ENCODE measurements around the gene TSPAN5.

Gene TSPAN5

DNA sequence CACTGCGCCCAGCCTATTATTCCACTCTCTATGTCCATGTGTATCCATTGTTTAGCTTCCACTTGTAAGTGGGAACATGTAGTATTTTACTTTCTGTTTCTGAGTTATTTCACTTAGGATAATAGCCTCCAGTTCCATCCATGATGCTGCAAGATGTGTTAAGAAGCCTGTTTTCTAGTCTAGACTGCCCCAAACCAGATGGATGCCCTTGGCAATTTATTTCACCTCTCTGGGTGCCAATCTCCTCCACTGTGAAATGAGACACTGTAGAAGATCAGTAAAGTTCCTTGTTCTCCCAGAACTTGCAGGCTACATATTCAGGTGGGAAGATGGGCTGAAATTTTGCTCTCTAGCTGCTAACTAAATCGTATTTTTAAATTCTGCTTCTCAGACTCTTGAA is 72.8 kb downstream of the TSPAN5 start:
- DNase-seq (ENCODE audit: low read depth): no peak

DNA sequence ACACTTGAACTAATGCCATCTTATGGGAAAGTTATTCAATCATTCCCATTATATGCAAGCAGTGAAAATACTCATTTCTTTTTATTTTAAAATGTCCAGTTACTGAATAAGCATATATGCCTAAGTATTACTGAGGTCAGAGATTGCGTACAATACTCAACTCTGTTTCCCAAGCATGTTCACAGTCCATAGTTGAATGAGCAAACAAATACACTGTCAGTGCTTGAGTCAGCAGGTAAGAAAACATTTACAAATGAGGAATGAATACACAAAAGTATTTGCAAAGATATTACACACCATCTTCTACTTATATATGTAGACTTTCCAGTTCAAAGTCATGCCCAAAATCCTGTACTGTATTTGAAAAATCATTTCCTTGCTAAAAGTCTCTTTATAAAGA is 74.1 kb downstream of the TSPAN5 start:
- DNase-seq (ENCODE audit: low read depth): no peak

DNA sequence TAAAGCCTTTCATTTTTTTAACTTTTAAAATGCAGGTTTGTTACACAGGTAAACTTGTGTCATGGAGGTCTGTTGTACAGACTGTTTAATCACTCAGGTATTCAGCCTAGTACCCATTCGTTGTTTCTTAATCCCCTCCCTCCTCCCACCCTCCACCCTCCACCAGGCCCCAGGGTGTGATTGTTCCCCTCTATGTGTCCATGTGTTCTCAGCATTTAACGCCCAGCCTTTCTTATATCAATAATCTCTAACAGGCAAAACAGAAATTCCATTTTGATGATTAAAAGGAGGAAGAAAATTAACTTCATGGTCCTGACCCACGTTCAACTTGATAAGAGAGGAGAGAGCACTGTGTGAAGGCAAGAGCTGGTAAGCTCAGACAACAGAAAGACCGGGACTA is 75.1 kb downstream of the TSPAN5 start:
- DNase-seq (ENCODE audit: low read depth): no peak

DNA sequence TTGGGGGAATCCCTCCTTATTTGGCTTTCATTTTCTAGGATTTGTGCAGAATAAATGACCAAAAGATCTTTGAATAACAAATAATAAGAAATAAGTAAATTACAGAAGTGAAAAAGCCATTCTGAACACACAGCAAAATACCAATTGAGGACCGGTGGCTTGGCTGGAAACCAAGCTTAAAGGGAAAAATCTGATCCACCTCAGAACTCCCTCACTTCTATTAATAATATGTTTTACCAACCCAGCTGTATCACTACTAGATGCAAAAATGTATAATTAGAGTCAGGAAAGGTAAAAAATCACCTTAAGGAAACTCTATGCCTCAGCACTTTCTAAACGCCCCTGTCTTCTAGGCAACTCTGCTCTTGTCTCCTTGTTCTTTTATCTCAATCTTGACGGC is 77.3 kb downstream of the TSPAN5 start:
- DNase-seq (ENCODE audit: low read depth): no peak

DNA sequence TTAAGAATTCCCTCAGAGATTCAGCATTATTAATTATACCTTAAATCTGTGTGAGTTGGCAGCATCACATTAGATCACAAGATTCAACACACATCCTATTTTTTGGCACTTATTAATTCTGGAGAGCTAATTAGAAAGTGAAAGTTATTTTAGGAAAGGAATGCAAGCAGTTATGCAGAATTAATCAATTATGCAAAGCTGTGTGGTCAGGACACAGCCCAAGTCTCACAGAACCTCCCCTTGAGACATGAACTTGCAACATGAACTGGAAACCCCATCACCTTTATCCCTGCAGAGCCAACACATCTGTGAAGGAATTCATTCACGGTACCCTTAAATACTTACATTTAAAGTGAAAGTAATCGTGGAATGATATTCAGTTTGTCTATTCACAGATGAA is 80.5 kb downstream of the TSPAN5 start:
- DNase-seq (ENCODE audit: low read depth): no peak

GRCh38 chr4:98574816-98575215 is 83.6 kb downstream of the TSPAN5 start:
- no peak for DNase-seq (ENCODE audit: low read depth)

DNA sequence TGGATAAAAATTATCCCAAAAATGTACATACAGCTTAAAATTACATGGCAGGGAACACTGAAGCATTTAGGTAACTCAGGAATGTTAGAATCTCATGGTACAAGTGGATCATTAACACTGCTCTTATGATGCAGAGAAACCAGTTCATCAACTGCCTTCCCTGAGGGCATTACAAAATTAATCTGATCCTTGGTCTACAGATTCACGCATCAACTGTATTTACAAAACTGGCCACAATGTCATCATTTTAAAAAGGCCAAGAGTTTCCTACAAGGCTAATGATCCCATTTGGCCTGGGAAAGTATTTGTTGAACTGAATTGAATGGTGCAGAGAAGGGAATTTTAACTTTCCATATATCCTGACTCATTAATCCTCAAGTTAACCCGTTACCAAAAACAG is 84.6 kb downstream of the TSPAN5 start:
- DNase-seq (ENCODE audit: low read depth): no peak

DNA sequence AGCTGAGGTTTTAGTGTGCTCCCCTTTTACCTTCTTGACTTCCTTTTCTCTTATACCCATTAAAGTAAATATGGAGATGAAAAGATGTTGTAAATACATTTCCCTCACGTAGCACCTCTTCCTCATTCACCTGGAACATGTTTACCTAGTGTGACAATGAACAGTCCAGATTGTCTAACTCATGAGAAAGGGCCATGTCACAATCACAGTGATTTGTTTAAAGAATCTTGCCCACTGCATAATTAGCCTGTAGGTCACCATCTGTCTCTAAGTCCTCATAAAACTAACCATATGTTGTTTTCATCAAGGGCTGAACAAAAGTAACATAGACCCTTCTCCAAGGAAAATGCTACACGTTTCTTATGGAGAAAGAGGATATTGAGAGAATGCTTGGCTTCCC is 85.7 kb downstream of the TSPAN5 start:
- no peak for DNase-seq (ENCODE audit: low read depth)

DNA sequence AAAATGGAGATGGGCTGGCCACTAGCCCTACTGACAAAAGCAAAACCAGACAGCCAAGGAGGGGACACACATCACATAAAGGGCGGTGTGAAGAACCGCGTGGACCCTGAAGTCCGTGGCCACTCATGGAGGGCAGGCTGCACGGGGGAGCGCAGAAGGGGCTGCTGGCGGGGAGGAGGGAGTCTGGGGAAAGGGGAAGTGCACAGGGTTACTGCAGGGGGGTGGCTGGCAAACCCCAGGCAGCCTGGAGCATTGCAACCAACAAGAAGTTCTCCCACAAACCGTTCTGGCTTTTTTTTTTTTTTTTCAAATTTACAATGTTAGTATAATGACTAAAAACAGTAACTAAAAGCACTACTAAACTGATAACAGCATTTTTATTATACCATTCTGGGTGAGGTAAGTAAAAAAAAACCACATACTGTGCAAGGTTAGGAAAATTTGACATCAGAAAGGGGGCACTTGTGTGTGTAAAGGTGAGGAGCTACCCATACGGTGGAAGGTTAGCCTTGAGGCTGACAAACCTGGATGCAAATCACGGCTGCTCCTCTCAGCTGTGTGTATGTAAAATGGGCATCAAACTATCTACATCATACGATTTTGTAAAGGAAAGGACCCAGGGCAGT is 87.1 kb downstream of the TSPAN5 start:
- no peak for DNase-seq (ENCODE audit: low read depth)

GRCh38 chr4:98570151-98570797 is 88.1 kb downstream of the TSPAN5 start:
- DNase-seq (ENCODE audit: low read depth): no peak

- no peak for DNase-seq (ENCODE audit: low read depth)
Observed at GRCh38 chr4:98568941-98569663, 89.3 kb downstream of the TSPAN5 start.

- no peak for DNase-seq (ENCODE audit: low read depth)
Observed at GRCh38 chr4:98567611-98568010, 90.8 kb downstream of the TSPAN5 start.

GRCh38 chr4:98566361-98567008 is 91.9 kb downstream of the TSPAN5 start:
- no peak for DNase-seq (ENCODE audit: low read depth)

- DNase-seq (ENCODE audit: low read depth): no peak
Observed at GRCh38 chr4:98565681-98566301, 92.6 kb downstream of the TSPAN5 start.

GRCh38 chr4:98564852-98565251 is 93.6 kb downstream of the TSPAN5 start:
- DNase-seq (ENCODE audit: low read depth): no peak

DNA sequence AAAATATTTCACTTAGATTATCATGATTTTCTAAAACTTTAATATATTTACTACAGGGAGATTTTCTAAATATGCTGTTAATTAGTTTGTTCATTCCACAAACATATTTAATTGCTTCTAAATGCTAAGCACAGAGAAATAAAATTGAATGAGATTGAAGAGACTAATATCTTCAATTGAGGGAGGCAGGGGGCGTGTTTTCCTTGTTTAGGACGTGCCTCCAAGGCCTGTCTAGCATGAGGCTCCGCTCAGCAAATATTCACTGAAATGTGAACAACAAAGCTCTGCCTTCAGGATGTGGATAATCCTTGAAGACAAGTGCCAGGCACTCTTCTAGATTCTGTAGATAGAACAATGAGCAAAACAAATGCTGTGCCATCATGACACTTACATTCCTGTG is 98.1 kb downstream of the TSPAN5 start:
- no peak for DNase-seq (ENCODE audit: low read depth)

DNA sequence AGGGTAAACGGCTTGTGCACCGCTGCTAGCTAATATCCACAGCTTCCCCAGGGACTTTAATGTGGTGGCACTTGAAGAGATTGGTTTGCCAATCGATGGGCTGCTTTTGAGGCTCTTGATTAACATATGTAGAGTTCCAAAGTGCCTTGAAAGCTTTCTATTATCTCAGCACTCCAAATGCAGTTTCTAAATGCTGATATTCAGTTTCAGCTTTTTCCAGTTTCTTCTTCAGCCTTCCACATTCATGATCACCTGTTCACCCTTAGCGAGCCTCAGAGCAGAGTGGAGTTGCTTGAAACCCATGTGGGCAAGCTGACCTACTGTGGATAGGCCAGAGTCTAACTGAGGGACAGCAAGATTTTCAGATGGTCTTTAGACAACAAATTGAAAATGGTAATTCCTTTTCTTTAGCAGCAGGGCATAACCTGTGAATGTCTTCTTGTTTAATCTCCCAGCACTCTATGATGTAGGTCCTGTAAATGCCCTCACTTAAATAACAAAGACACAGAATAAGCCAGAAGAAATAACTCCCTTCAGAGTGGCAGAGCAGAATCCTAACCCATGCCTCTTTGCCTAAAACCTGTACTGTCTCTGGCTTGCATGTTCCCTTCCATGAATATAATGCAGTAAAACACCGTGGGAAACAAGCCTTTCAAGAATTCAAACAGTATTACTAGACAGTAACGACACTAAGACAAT is 99.8 kb downstream of the TSPAN5 start:
- no peak for DNase-seq (ENCODE audit: low read depth)

DNA sequence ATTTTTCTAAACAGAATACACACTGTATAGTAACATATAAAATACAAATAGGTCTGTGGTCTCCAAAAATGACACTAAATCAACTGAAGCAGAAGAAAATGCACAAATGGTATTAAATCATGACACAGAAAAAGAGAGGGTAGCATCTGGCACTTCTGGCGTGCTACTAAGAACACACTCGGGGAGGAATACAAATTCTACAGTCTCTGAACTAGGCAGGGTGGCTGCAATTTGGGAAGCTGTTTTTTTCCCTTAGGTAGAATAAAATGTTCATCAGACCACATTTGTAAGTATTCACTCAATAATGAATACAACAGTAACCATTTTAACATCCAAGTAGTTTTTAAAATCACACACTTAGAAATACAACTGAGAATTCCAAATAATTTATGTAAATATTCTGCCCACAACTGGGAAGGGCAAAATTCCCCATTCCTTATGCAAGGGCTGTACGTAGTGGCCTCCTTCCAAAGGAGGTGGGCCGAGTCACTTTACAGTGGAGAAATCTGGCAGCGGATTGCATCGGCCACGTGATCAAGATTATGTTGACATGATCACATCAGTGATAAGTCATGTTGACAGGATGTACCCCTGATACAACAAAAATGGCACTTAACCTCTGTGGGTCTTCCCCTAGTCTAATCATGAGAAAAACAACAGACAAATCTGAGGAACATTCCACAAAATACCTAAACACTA is 101.1 kb downstream of the TSPAN5 start:
- no peak for DNase-seq (ENCODE audit: low read depth)

DNA sequence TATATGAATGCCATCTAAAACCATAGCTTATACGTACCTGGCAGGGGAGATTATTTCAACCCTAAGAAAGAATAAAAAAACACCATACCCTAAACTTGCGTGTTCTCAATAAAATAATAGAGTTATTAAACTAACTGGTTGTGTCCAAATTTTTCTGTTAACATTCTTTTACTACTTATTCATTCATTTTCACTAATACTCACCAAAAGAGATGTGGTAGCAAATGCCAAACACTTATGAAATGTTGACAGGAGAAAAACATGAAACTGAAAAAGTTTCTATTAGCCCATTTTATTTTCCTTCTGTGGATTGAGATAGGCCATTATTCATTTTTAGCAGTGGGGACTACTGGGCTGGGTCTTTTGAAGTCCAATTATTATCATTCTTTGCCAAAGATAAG is 102.0 kb downstream of the TSPAN5 start:
- no peak for DNase-seq (ENCODE audit: low read depth)

- DNase-seq (ENCODE audit: low read depth): no peak
Observed at GRCh38 chr4:98555798-98556445, 102.5 kb downstream of the TSPAN5 start.

Data from stimulated activated CD8-positive, alpha-beta memory T cell treated with anti-CD3 and anti-CD28 coated beads, Interleukin-15, amount 100 ng/mL, for 1 hour (primary cell).